Measurements from ENCODE around the gene SEMA3D.

Gene SEMA3D

GRCh38 chr7:85094046-85094725 lies 92.7 kb downstream of the SEMA3D start:
- no peak for TF ChIP-seq CTCF (IDR thresholded peaks at IDR 0.05; ENCODE audit: insufficient read depth, low read depth, low read length, missing control alignments)
- H3K4me3 ChIP-seq (ENCODE audit: low read depth, low read length): no peak overlapping the region
- DNase-seq (ENCODE audit: low read depth): no peak

- DNase-seq (ENCODE audit: low read depth): no peak
- H3K4me3 ChIP-seq (ENCODE audit: low read depth, low read length): no peak overlapping the region
- TF ChIP-seq CTCF (IDR thresholded peaks at IDR 0.05; ENCODE audit: insufficient read depth, low read depth, low read length, missing control alignments): no peak
Measured at GRCh38 chr7:85091565-85091928, 95.3 kb downstream of the SEMA3D start.

GRCh38 chr7:85090919-85091564 lies 95.8 kb downstream of the SEMA3D start:
- no peak overlapping the region for H3K4me3 ChIP-seq (ENCODE audit: low read depth, low read length)
- TF ChIP-seq CTCF (IDR thresholded peaks at IDR 0.05; ENCODE audit: insufficient read depth, low read depth, low read length, missing control alignments): no peak
- DNase-seq (ENCODE audit: low read depth): no peak

GRCh38 chr7:85090143-85090542 lies 96.7 kb downstream of the SEMA3D start:
- no peak overlapping the region for H3K4me3 ChIP-seq (ENCODE audit: low read depth, low read length)
- TF ChIP-seq CTCF (IDR thresholded peaks at IDR 0.05; ENCODE audit: insufficient read depth, low read depth, low read length, missing control alignments): no peak
- DNase-seq (ENCODE audit: low read depth): no peak

- no peak for DNase-seq (ENCODE audit: low read depth)
- H3K4me3 ChIP-seq (ENCODE audit: low read depth, low read length): no peak overlapping the region
- TF ChIP-seq CTCF (IDR thresholded peaks at IDR 0.05; ENCODE audit: insufficient read depth, low read depth, low read length, missing control alignments): no peak
Measured at GRCh38 chr7:85081846-85082245, 105.0 kb downstream of the SEMA3D start.

- no peak for TF ChIP-seq CTCF (IDR thresholded peaks at IDR 0.05; ENCODE audit: insufficient read depth, low read depth, low read length, missing control alignments)
- no peak overlapping the region for H3K4me3 ChIP-seq (ENCODE audit: low read depth, low read length)
- no peak for DNase-seq (ENCODE audit: low read depth)
Measured at GRCh38 chr7:85081392-85081791, 105.5 kb downstream of the SEMA3D start.

- no peak for TF ChIP-seq CTCF (IDR thresholded peaks at IDR 0.05; ENCODE audit: insufficient read depth, low read depth, low read length, missing control alignments)
- no peak for DNase-seq (ENCODE audit: low read depth)
- no peak overlapping the region for H3K4me3 ChIP-seq (ENCODE audit: low read depth, low read length)
Measured at GRCh38 chr7:85079434-85079833, 107.4 kb downstream of the SEMA3D start.

Measured in GM12865 (cell line).